Measurements from ENCODE around the gene NUDT1. TPM values are rescaled to one million over a fixed set of nuclear protein-coding genes. Genes with fewer than 3 reads are reported as not detected.
A peak's percentile ranks its signal among the peaks of the same experiment; 100 is the strongest.

Gene NUDT1
- total RNA-seq, 1 experiment from 2014 or later, result 84.7 TPM

DNA sequence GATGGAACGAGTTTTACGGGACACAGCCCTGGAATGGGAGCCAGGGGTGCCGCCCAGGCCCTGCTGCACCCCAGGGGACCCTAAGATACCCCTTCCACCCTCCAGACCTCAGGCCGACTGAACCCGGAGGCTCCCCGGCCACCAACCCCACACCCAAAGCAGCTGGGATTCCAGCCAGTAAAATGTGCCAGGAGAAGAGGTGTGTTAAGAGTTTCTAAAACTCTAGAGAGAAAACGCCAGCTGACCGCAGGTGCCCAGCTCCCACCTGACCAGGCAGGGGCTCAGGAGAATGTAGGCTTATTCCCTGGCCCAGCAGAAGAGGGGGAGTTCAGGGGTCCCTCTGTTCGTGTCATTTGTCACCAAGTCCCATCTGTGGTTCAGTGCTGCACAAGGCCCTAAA, 17.5 kb downstream of the NUDT1 start:
- H3K4ac ChIP-seq (ENCODE audit: low read depth, low read length), result no peak overlapping the region
- no peak overlapping the region for H3K14ac ChIP-seq (ENCODE audit: insufficient read depth, low read length)
- TF ChIP-seq, protein P1, sequence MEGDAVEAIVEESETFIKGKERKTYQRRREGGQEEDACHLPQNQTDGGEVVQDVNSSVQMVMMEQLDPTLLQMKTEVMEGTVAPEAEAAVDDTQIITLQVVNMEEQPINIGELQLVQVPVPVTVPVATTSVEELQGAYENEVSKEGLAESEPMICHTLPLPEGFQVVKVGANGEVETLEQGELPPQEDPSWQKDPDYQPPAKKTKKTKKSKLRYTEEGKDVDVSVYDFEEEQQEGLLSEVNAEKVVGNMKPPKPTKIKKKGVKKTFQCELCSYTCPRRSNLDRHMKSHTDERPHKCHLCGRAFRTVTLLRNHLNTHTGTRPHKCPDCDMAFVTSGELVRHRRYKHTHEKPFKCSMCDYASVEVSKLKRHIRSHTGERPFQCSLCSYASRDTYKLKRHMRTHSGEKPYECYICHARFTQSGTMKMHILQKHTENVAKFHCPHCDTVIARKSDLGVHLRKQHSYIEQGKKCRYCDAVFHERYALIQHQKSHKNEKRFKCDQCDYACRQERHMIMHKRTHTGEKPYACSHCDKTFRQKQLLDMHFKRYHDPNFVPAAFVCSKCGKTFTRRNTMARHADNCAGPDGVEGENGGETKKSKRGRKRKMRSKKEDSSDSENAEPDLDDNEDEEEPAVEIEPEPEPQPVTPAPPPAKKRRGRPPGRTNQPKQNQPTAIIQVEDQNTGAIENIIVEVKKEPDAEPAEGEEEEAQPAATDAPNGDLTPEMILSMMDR (conservative IDR thresholded peaks at IDR 0.05), result no peak
- no peak overlapping the region for H2BK20ac ChIP-seq (ENCODE audit: low read depth, low read length, poor library complexity, severe bottlenecking)
- H3K79me2 ChIP-seq (ENCODE audit: insufficient read depth, low read length), result no peaks in the 10 kb centered on the region
- no peaks in the 10 kb centered on the region for H3K9me3 Mint-ChIP-seq
- H3K23me2 ChIP-seq (ENCODE audit: insufficient read length, low read depth, low read length, poor library complexity, severe bottlenecking), result no peaks in the 10 kb centered on the region
- DNase-seq, result no peak
- no peak overlapping the region for H4K91ac ChIP-seq (ENCODE audit: insufficient read length, low read depth, low read length)
- H3T11ph ChIP-seq (ENCODE audit: low read length), result no peak overlapping the region
- peak overlapping the region in 2 of 3 experiments; percentile 17 to 95; a peak in 3 of 7 replicates for H3K27ac Mint-ChIP-seq
- no peak overlapping the region for H2AK5ac ChIP-seq (ENCODE audit: insufficient read length, low read length)
- no peak overlapping the region for H3K4me3 Mint-ChIP-seq
- H2BK120ac ChIP-seq (ENCODE audit: low read depth, low read length, poor library complexity, severe bottlenecking), result no peak overlapping the region
- H3K27me3 ChIP-seq (ENCODE audit: insufficient read depth, low read length), result no peaks in the 10 kb centered on the region
- no peak overlapping the region for H2BK15ac ChIP-seq (ENCODE audit: low read depth, low read length)
- H2AFZ ChIP-seq (ENCODE audit: low read length), result no peak overlapping the region
- no peak overlapping the region for H3K23ac ChIP-seq (ENCODE audit: insufficient read length, low read depth, low read length)
- H3K4me1 Mint-ChIP-seq, result no peaks in the 10 kb centered on the region
- H3K36me3 Mint-ChIP-seq (ENCODE audit: insufficient read depth in 1 of 3, low read depth in 3 of 3), result peaks cover 14 to 53% (median 30%) of the 10 kb centered on the region in 3 experiments; a peak in 6 of 7 replicates
- H3K9ac ChIP-seq (ENCODE audit: extremely low read depth, insufficient read length, low read length), result no peak overlapping the region
- H3K18ac ChIP-seq (ENCODE audit: insufficient read length, low read depth, low read length), result no peak overlapping the region
- H3K27ac ChIP-seq (ENCODE audit: insufficient read length, low read depth, low read length), result no peak overlapping the region
- WGBS (ENCODE audit: extremely low coverage, insufficient read length, low lambda C conversion rate), result no CpG with 5 or more reads among the region's 9 CpGs
- no peaks in the 10 kb centered on the region for H3K4me1 ChIP-seq (ENCODE audit: insufficient read depth, low read length)
- no peak overlapping the region for H3K56ac ChIP-seq (ENCODE audit: insufficient read length, low read depth, low read length)
- no peak overlapping the region for H4K5ac ChIP-seq (ENCODE audit: insufficient read length, low read depth, low read length)
- no peak overlapping the region for H2BK12ac ChIP-seq (ENCODE audit: insufficient read length, low read depth, low read length)
- no peaks in the 10 kb centered on the region for H3K79me1 ChIP-seq (ENCODE audit: insufficient read depth, low read depth, low read length, poor library complexity, severe bottlenecking)
- no peaks in the 10 kb centered on the region for H3K9me3 ChIP-seq (ENCODE audit: control insufficient read depth, low read depth, low read length)
- H3K4me2 ChIP-seq (ENCODE audit: insufficient read depth, insufficient read length, low read length), result no peak overlapping the region
- no peaks in the 10 kb centered on the region for H3K27me3 Mint-ChIP-seq (ENCODE audit: low read depth)
- no peak overlapping the region for H4K8ac ChIP-seq (replicated peaks; ENCODE audit: insufficient read length, low read depth, low read length)
- H4K20me1 ChIP-seq (ENCODE audit: control insufficient read depth, insufficient read depth, insufficient read length), result no peaks in the 10 kb centered on the region
- no peak overlapping the region for H2BK5ac ChIP-seq (ENCODE audit: insufficient read length, low read length)
